T-helper 1 cell (primary cell): ENCODE data around the gene IGSF6.
"Not testable (repeated sequence)": the region's sequence is repeated elsewhere in the genome, so short reads cannot be mapped to it uniquely, and the experiment has no call there.

ENCODE experiments used
- DNase-seq, 5 donors: peaks; one replicate each; pipeline ENCODE4 v3.0.0-alpha.2; 2012 to 2020

The IGSF6 gene

DNA sequence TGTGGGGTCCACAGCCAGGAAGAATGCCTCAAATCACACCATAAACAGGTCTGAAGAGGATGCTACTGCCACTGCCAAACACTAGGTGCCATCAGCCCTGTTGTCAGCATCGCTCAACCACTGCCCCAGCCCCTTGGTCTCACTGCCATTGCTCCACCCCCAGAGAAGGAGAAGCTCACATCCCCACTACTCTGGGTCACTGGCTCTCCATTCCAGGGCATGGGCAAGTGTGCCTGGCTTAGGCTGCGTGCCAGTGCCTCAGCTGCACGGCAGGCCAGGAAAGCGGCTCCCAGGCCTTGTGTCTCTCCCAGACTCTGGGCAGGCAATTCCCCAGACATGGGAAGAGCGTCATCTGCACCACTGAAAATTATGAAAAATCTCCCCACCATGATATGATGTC is 1.2 kb upstream of the IGSF6 start:
- no peak for DNase-seq

DNA sequence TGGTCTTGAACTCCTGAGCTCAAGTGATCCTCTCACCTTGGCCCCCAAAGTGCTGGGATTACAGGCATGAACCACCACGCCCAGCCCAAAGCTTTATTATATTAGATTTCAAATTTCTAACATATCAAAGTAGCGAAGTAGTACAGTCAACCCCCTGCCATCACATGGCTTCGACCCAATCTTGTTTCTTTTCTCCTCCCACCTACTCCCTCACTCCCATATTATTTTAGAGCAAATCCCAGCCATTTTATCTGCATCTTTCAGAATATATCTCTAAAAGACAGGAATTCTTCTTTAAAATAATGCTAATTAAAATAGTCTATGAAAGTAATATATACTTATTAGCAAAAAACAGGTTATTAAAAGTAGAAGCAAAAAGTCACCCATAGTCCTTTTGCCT is 893 bp downstream of the IGSF6 start:
- DNase-seq: no peak

DNA sequence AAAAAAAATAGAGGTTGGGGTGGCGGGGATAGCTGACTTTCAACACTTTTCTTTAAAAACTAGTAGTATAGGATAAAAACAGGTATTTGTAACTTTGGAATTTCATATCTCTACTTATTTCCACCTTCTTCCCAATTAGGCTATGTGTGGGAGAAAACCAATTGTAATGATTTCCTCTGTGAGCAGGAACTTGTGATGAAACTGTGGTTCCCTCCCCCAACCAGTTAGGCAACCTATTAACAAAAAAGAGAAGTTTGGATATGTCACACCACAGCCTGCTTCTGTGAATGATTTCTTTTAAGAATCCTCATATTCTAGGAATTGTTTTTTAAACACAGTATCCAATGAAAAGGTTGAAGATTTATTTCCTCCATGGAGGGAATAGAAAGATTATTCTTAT is 1.9 kb downstream of the IGSF6 start:
- DNase-seq: no peak

DNA sequence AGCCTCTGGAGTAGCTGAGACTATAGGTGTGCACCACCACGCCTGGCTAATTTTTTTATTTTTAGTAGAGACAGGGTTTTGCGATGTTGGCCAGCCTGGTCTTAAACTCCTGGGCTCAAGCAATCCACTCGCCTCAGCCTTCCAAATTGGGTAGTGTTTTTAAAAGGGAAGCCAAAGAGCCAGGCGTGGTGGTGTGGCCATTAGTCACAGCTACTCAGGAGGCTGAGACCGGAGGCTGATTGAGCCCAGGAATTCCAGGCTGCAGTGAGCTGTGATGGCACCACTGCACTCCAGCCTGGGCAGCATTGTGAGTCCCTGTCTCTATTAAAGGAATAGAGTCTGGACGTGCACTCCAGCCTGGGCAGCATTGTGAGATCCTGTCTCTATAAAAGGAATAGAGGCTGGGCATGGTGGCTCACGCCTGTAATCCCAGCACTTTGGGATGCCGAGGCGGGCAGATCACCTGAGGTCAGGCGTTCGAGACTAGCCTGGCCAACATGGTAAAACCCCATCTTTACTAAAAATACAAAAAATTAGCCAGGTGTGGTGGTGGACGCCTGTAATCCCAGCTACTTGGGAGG is 2.5 kb downstream of the IGSF6 start:
- not testable (repeated sequence) for DNase-seq

DNA sequence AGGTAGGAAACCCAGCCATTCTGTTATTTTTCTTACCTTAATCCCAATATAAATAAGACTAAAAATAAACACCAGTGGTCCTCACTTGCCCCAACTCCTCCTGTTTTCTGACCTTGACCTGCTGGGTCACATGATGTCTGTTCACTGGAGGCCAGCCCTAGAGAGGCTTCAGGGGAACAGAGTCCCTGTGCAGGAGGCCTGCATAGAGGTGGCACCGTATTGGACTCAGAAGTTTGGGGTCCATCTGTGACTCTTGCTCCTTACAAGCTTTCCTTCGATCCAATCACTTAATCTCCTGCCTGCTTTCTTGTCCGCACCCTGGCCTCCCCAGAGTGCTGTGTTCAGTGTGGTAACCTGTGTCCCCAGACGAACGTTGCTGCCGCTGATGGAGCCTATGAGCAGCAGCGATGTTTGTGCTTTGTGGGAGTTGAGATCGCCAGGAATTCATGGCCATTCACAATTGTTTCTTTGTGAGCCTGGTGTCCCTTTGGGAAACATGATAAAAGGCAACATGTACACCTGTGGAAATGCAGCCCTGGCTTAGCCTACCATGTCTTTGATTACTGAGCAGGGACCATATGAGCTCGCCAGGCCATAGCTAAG is 4.7 kb downstream of the IGSF6 start:
- no peak for DNase-seq

DNA sequence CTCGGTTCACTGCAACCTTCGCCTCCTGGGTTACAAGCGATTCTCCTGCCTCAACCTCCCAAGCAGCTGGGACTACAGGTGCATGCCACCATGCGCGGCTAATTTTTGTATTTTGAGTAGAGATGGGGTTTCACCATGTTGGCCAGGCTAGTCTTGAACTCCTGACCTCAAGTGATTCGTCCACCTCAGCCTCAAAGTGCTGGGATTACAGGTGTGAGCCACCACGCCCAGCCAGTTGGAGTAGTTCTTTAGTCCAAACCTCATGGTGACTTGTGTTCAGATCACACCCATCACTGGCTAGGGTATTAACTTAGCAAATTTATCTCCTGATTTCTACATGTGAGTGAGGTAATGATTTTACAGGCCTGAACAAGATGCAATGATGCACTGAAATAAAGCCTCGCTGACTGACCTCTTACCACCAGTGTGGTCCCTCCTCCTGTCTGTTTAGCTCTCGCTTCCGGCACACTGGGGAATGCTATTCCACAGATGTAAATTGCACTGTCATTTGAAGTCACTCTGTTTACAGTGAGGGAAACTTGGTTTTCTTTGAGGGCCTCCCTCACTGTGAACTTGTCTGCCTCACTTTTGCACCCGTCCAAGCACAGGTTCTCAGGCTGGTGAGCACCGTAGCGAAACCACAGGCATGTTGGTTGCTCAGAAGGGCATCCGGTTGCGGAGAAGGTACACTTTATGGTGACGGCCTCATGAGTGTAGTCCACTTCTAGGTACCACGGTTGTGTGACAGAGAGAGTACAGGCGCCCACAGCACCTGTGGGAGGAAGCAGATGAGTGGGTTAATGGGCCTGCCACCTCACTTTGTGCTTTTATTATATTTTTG is 5.5 kb downstream of the IGSF6 start:
- DNase-seq: peak; percentile 20 to 91 (median 45)

DNA sequence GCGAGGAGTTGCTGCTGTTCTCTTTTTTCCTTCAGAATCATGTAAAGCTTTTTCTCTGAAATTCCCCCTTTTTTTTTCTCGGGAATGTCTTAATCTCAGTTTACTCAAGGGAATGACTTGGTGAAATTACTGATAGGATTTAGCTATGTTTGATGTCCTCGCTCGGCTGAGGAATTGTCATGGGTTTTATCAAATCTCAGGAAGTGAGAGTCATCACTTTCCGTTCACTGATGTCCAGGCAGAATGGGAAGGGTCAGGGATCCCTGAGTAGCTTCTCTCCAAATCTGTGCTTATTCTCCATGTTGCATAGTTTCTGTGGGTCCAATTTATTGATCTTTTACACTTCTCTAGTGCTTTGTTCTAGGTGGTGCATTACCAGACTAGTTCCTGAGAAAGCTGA is 6.3 kb downstream of the IGSF6 start:
- no peak for DNase-seq

DNA sequence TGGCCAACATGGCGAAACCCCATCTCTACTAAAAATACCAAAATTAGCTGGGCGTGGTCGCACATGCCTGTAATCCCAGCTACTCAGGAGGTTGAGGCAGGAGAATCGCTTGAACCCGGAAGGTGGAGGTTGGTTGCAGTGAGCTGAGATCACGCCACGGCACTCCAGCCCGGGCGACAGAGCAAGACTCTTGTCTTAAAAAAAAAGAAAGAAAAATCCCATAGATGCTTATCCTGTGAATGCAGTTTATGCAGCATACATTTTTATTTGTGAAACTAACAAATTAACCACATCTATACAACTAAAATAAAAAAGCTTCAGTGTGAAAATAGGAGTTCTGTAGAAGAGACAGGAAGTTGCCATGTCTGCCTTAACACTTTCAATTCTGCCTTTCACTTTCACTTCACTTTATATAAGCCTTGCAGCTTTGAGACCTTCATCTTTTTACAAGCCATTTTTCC is 7.1 kb downstream of the IGSF6 start:
- peak in 1 of 5 donors; percentile 75 for DNase-seq

DNA sequence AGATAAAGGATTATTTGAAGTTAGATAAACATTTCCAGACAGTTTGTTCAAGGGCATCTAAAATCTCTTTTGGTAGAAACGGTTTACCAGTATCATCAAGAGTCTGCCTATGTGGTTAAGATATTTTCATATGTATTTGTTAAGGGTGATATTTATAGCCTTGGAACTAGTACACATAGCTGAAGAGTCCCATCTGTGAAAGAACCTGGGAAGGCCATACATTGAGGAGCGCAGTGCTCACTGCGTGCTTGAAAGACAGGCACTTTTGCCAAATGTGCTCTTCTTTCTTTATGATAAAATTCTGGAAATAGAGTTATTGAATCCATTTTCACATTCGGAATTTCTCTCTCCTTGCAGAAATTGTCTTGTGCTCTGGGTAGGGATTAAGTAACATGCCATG is 7.7 kb downstream of the IGSF6 start:
- no peak for DNase-seq

DNA sequence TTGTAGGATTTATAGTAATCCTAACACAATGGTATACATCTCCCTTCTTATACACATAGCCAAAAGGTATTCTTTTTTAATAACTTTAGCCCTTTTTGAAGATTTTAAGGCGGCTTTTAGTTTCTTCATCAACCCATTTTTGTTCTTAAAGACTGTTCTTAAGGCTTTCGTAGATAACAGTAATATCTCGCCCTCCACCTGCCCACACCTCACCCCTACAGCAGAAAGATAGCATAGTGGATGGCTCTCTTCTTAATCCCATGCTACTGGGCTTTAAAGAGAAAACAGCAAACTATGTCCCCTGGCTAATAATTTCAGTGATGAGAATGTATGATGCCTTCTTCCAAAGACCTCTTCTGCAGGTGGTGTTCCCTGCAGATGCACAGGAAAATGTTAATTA is 8.6 kb downstream of the IGSF6 start:
- no peak for DNase-seq

DNA sequence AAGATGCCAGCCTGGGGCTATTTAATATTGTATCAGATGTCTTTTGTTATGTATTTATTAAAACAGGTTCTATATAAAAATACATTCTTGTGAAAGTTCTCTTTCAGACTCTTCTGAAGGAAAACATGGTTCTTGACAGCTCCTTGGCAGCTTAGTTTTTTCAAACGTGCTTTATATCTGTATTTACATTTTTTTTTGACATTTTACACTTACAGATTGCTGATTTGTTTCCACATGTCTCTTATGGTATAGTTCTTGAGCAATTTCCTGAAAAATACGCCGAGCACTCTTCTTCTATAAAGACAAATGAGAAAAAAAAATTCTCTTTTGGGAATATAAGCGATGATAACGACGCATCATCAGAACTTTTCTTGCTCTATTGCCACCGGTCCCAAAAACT is 9.5 kb downstream of the IGSF6 start:
- no peak for DNase-seq

DNA sequence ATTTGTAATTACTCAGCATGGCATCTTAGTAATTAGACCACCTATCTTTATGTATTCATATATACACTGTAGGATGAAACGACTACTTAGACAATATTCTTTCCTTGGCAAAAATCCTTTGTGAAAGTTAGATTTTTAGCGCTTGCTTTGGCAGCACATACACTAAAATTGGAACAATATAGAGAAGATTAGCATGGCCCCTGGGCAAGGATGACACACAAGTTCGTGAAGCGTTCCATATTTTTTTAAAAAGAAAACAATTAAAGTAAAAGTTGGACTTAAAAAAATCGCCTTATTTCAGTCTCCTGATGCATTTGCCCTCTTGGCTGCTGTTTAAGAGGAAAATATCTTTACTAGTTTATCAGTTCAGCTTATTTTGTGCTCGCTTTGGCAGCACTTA is 10.5 kb downstream of the IGSF6 start:
- no peak for DNase-seq

DNA sequence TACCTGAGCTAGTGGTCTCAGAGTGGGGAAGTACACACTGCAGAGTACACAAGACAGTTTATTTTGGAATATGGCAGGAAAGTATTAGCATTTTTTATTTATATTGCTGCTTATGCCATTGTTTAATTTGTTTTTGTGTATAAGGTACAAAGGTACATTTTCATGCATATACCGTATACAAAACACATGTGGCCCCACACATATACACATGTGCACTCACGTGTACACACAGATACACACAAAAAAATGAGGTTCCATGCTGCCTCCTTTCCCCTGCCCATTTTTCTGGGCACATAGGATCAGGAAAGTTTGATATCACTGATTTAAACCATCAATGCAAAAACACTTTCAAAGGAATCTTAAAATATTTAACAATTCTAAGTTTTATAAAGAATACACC is 12.9 kb downstream of the IGSF6 start:
- no peak for DNase-seq

DNA sequence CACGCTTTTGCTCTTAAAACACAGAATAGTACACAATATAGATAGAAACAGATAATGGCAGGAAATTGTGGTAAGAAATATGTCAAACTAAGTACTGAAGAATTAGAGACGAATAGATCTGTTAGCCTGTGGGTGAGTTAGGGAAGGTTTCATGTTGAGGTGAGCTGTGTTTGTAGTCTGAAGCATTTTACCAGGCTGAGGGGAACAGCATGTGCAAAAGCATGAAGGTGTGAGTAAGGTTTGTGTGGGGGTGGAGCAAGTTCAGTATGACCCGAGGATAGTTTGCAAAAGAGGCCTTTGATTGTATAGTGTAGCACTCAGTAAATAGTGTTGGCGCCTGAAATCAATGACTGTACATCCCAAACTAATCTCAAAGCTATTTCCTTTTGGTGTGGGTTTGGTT is 13.8 kb downstream of the IGSF6 start:
- peak in 1 of 5 donors; percentile 30 for DNase-seq

DNA sequence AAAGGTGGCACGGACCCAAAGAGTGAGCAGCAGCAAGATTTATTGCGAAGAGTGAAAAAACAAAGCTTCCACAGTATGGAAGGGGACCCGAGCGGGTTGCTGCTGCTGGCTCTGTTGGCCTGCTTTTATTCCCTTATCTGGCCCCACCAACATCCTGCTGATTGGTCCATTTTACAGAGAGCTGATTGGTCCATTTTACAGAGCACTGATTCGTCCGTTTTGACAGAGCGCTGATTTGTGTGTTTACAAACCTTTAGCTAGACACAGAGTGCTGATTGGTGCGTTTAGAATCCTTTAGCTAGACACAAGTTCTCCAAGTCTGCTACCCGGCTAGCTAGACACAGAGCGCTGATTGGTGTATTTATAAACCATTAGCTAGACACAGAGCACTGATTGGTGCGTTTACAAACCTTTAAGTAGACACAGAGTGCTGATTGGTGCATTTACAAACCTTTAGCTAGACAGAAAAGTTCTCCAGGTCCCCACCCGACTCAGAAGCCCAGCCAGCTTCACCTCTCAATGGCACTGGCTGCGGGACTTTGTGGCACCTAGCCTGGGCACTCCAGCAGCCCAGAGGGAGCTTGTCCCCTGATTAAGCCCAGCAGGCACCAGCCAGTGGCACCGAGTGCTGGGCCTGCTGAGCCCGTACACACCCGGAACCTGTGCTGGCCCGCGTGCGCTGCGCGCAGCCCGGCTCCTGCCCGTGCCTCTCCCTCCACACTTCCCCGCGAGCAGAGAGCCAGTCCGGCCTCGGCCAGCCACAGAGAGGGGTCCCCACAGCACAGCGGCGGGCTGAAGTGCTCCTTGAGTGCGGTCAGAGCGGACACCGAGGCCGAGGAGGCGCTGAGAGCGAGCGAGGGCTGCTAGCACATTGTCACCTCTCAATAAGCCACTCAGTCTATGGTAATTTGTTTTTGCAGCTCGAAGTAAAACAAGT is 15.1 kb downstream of the IGSF6 start:
- no peak for DNase-seq

DNA sequence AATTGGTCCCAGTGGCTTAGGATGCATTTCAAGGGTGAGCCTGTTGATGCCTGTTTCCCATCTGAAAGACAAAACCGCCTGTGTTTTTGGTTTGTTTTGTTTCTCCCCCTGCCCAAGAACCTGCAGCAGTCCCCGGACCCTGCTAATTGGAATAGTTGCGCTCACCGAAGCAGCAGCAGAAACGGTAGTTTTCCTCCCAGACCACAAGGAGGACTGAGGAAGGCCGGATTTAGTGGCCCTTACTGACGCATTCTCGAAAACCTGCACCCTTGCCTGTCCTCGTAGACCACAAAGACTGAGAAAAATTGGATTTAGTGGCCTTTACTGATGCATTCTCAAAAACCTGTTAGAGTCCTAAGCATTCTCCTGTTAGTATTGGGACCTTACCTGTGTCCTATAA is 16.7 kb downstream of the IGSF6 start:
- DNase-seq: not testable (repeated sequence)

DNA sequence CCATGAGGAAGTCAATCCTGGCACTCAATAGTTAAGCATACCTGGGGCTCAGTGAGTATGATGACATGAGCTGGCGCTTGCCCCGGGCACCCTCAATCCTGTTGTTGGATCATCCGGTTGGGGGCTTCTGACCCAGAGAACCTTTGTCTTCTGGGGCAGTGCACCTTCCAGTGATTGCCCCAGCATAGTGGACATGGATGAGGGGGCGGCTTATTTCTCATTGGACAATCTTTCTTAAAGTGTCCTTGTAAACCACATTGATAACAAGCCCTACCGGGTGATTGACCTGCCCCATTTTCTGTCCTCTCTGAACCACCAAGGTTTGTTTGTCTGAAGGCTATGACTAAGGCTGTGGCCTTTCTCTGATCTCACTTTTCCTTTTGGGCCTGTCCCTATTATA is 18.2 kb downstream of the IGSF6 start:
- DNase-seq: no peak

DNA sequence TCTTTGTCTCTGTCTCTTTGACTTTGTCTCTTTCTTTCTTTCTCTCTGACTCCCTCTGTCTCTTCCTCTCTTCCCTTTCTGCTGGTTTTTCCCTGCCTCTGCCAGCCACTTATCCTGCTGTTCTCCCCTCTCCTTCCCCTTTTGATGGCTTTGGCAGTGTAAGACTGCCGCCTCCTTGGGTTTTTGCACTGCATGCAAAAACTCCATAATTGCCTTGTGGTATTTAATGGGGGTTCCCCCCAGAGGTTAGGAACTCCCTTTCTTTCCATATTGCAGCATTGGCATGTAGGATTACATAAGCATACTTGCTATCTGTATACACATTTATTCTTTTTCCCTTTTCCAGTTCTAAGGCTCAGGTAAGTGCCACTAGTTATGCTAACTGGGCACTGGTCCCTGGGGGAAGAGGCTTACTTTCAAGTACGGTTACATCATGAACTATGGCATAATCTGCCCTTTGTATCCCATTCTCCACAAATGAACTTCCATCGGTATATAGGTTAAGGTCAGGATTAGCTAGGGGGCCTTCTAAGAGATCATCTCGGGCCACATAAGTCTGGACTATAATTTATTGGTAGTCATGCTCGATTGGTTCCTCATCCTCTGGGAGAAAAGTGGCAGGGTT is 20.3 kb downstream of the IGSF6 start:
- DNase-seq: not testable (repeated sequence)

DNA sequence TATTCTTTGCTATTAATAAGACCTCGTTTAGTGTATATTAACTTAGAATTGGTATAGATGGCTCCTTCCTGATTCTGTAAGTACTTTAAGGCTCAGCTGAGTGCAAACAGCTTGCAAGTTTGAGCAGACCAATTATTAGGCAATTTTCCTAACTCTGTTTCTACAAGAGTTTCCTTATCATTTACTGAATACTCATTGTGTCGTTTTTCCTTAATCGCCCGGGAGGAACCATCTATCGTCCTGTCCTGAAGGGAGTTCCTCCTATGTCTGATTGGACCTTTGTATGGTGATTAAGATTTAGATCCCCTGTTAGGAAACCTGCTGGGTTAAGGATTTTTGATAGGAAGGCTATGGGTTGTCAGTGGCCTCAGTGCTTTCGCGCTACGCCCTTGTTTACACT is 21.0 kb downstream of the IGSF6 start:
- DNase-seq: not testable (repeated sequence)

DNA sequence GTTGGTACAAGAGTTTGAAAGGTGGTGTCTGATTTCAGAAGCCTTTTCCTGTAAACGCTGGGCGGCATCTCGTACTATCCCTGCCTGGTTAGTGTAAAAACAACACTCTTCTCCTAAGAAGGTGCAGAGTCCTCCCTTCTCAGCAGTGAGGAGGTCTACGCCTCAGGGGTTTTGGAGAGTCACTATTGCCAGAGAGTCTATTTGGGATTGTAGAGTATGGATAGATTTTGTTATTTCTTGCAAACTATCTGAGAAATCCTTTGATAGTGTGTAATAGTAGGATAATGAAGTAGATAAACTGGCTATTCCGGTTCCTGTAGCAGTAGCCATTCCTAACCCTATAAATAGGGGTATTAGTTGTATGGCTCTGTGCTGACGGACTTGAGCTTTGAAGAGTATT is 21.5 kb downstream of the IGSF6 start:
- not testable (repeated sequence) for DNase-seq

DNA sequence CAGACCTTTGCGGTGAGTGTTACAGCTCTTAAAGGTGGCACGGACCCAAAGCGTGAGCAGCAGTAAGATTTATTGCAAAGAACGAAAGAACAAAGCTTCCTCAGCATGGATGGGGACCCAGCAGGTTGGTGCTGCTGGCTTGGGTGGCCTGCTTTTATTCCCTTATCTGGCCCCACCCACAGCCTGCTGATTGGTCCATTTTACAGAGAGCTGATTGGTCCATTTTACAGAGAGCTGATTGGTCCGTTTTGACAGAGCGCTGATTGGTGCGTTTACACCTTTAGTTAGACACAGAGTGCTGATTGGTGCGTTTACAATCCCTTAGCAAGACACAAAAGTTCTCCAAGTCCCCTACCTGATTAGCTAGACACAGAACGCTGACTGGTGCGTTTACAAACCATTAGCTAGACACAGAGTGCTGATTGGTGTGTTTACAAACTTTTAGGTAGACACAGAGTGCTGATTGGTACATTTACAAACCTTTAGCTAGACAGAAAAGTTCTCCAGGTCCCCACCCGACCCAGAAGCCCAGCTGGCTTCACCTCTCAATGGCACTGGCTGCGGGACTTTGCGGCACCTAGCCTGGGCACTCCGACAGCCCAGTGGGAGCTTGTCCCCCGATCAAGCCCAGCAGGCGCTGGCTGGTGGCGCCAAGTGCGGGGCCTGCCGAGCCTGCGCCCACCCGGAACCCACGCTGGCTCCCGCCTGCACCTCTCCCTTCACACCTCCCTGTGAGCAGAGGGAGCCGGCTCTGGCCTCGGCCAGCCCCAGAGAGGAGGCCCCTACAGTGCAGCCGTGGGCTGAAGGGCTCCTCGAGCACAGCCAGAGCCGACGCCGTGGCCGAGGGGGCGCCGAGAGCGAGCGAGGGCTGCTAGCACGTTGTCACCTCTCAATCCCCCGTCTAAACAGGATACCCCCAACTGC is 22.5 kb downstream of the IGSF6 start:
- DNase-seq: not testable (repeated sequence)
